Measurements from ENCODE around the gene TNRC18.

GRCh38 chr7:5314864-5315263, 108.8 kb downstream of the TNRC18 start:
- TF ChIP-seq CTCF (IDR thresholded peaks at IDR 0.05) (no peak), POLR2A (IDR thresholded peaks at IDR 0.05) (no peak)
